Smooth muscle cell (in vitro differentiated cells): ENCODE results near the gene RRM2. TPM values are rescaled to one million over a fixed set of nuclear protein-coding genes. Genes with fewer than 3 reads are reported as not detected.
A peak's percentile ranks its signal among the peaks of the same experiment; 100 is the strongest.

Experiments
- DNase-seq: peaks from one replicate; lab custom pipeline; 2025; ENCODE audit not compliant: unreplicated experiment; lab: John Stamatoyannopoulos, UW
- H2AFZ ChIP-seq: fragments of 200-600 bp; sonication (generic); 2 replicates; pipeline ENCODE4 v1.6.0; 2016; ENCODE audit warnings: antibody characterized with exemption, low read depth, mild to moderate bottlenecking
- H3F3A ChIP-seq: fragments of 200-600 bp; sonication (generic); 2 replicates; pipeline ENCODE4 v1.6.0; 2017; ENCODE audit warnings: antibody characterized with exemption, low read depth
- H3K27ac ChIP-seq: fragments of 200-600 bp; sonication (generic); 2 replicates; pipeline ENCODE4 v1.5.1; 2016; ENCODE audit warnings: low read depth, mild to moderate bottlenecking
- H3K27me3 ChIP-seq: fragments of 200-600 bp; sonication (generic); 2 replicates; pipeline ENCODE4 v1.6.1; 2016; ENCODE audit warnings: low read depth, mild to moderate bottlenecking
- H3K36me3 ChIP-seq: fragments of 200-600 bp; sonication (generic); 2 replicates; pipeline ENCODE4 v1.5.1; 2016; ENCODE audit warnings: low read depth
- H3K4me1 ChIP-seq: fragments of 200-600 bp; sonication (generic); 2 replicates; pipeline ENCODE4 v1.5.1; 2016; ENCODE audit warnings: low read depth
- H3K4me2 ChIP-seq: fragments of 200-600 bp; sonication (generic); 2 replicates; pipeline ENCODE4 v1.6.0; 2016; ENCODE audit warnings: mild to moderate bottlenecking
- H3K4me3 ChIP-seq: fragments of 200-600 bp; sonication (generic); 2 replicates; pipeline ENCODE4 v1.5.1; 2016; ENCODE audit warnings: mild to moderate bottlenecking
- H3K79me2 ChIP-seq: fragments of 200-600 bp; sonication (generic); 2 replicates; pipeline ENCODE4 v1.6.0; 2016; ENCODE audit warnings: low read depth, mild to moderate bottlenecking
- H3K9ac ChIP-seq: fragments of 200-600 bp; sonication (generic); 2 replicates; pipeline ENCODE4 v1.6.0; 2016; ENCODE audit warnings: low read depth
- H3K9me3 ChIP-seq: fragments of 200-600 bp; sonication (generic); replicated peaks from 2 replicates; pipeline ENCODE4 v1.5.1; 2016; ENCODE audit warnings: low read depth
- H4K20me1 ChIP-seq: fragments of 200-600 bp; sonication (generic); 2 replicates; pipeline ENCODE4 v1.6.0; 2016; ENCODE audit warnings: low read depth
- CTCF ChIP-seq: fragments of 200-600 bp; sonication (generic); IDR thresholded peaks from 2 replicates; pipeline ENCODE4 v1.5.1; 2017; ENCODE audit warnings: borderline replicate concordance, mild to moderate bottlenecking, antibody characterized with exemption; ENCODE audit not compliant: insufficient read depth, poor library complexity, severe bottlenecking
- WGBS: methylation state at CpG from one replicate; pipeline ENCODE4 v1.1.7; 2016; ENCODE audit warnings: low lambda C conversion rate; 5-methylcytosine and 5-hydroxymethylcytosine counted together
- polyA plus RNA-seq: library from polyadenylated mRNA; unstranded; fragments of >200 nt; fragmentation: Nextera tagmentation; extraction: Ambion mirVana; gene quantifications from 2 replicates; pipeline ENCODE4 v1.2.1, GENCODE V29; 2016
- total RNA-seq: library from RNA; depleted of rRNA; stranded (reverse); fragments of >200 nt; gene quantifications from 2 replicates; pipeline ENCODE4 v1.2.3, GENCODE V29; 2014

The RRM2 gene
- total and polyA plus RNA-seq, 2 experiments from 2014 or later: 22.7 to 102 TPM

GRCh38 chr2:10169053-10169578 is 46.6 kb downstream of the RRM2 start:
- H3K4me2 ChIP-seq: peak overlapping the region; percentile 67
- no peaks in the 10 kb centered on the region for H3K27me3 ChIP-seq
- H3K27ac ChIP-seq: peak overlapping the region; percentile 54
- no peak for TF ChIP-seq CTCF
- H3K36me3 ChIP-seq: no peaks in the 10 kb centered on the region
- H3K79me2 ChIP-seq: no peaks in the 10 kb centered on the region
- no peak for DNase-seq
- H2AFZ ChIP-seq: no peak overlapping the region
- no peaks in the 10 kb centered on the region for H4K20me1 ChIP-seq
- no peak overlapping the region for H3K4me3 ChIP-seq
- no peaks in the 10 kb centered on the region for H3K9me3 ChIP-seq
- H3K9ac ChIP-seq: no peak overlapping the region
- H3F3A ChIP-seq: no peaks in the 10 kb centered on the region
- 77% methylated on average over 7 of the region's 7 CpGs for WGBS
- H3K4me1 ChIP-seq: peaks cover 18% of the 10 kb centered on the region

GRCh38 chr2:10169581-10169980 is 47.0 kb downstream of the RRM2 start:
- H2AFZ ChIP-seq: no peak overlapping the region
- DNase-seq: no peak
- no peaks in the 10 kb centered on the region for H3K79me2 ChIP-seq

GRCh38 chr2:10170256-10170655 is 47.7 kb downstream of the RRM2 start:
- H3K27ac ChIP-seq: peak overlapping the region; percentile 54
- no peaks in the 10 kb centered on the region for H4K20me1 ChIP-seq
- no peak for TF ChIP-seq CTCF
- no peak for DNase-seq
- H3K9ac ChIP-seq: no peak overlapping the region
- H3F3A ChIP-seq: no peaks in the 10 kb centered on the region
- WGBS: 37% methylated on average over 9 of the region's 9 CpGs
- no peaks in the 10 kb centered on the region for H3K36me3 ChIP-seq
- no peak overlapping the region for H3K4me3 ChIP-seq
- H3K4me1 ChIP-seq: peaks cover 18% of the 10 kb centered on the region
- H3K9me3 ChIP-seq: no peaks in the 10 kb centered on the region
- H2AFZ ChIP-seq: no peak overlapping the region
- H3K4me2 ChIP-seq: peak overlapping the region; percentile 33
- no peaks in the 10 kb centered on the region for H3K79me2 ChIP-seq
- no peaks in the 10 kb centered on the region for H3K27me3 ChIP-seq

More at GRCh38 chr2:10169581-10169980, 47.0 kb downstream of the RRM2 start:
- Histone ChIP-seq H3K4me1 (peaks cover 18% of the 10 kb centered on the region), H3K36me3 (no peaks in the 10 kb centered on the region), H3K27me3 (no peaks in the 10 kb centered on the region), H3K4me2 (peak overlapping the region; percentile 67), H3F3A (no peaks in the 10 kb centered on the region), H3K27ac (peak overlapping the region; percentile 54), H3K9ac (no peak overlapping the region), H3K9me3 (no peaks in the 10 kb centered on the region), H4K20me1 (no peaks in the 10 kb centered on the region), H3K4me3 (no peak overlapping the region)
- 47% methylated on average over 11 of the region's 11 CpGs for WGBS
- TF ChIP-seq CTCF: no peak
